Stomach (tissue), 9 donors: ENCODE measurements around the gene RPS27A. TPM values are rescaled to one million over a fixed set of nuclear protein-coding genes. Genes with fewer than 3 reads are reported as not detected.

Experiments
- DNase-seq, 2 donors: peaks; one replicate each; pipeline versions ENCODE4 v3.0.0 to v3.0.0-alpha.2; 2013 to 2019
- H3K27ac ChIP-seq, 5 donors: fragments of 200-600 bp in 4 of 5; sonication (generic) in 4 of 5; one replicate each; pipeline ENCODE4 v1.5.1; 2013 to 2019; ENCODE audit warnings: mild to moderate bottlenecking in 1 of 5, moderate library complexity in 1 of 5
- H3K27me3 ChIP-seq, 3 donors: fragments of 200-600 bp; sonication (generic); one replicate each; pipeline ENCODE4 v1.5.1; 2017 to 2019; ENCODE audit warnings: mixed run types in 1 of 3
- H3K36me3 ChIP-seq, 4 donors: fragments of 200-600 bp; sonication (generic); 1 replicate in 3 of 4; 2 replicates in 1 of 4; pipeline ENCODE4 v1.5.1; 2016 to 2019
- H3K4me1 ChIP-seq, 4 donors: fragments of 200-600 bp; sonication (generic); one replicate each; pipeline ENCODE4 v1.5.1; 2016 to 2019
- H3K4me3 ChIP-seq, 4 donors: fragments of 200-600 bp; sonication (generic) in 3 of 4; one replicate each; pipeline ENCODE4 v1.5.1; 2016 to 2019; ENCODE audit warnings: mild to moderate bottlenecking in 1 of 4
- H3K9me3 ChIP-seq, 4 donors: fragments of 200-600 bp; sonication (generic); one replicate each; pipeline ENCODE4 v1.5.1; 2016 to 2019
- EP300 ChIP-seq: sonication (generic); formaldehyde crosslinking; IDR thresholded peaks from one replicate; pipeline ENCODE4 v1.6.1; 2017; ENCODE audit warnings: antibody characterized with exemption
- POLR2A ChIP-seq, 4 donors: fragments of 450-650 bp; IDR thresholded peaks; one replicate each; pipeline ENCODE4 v1.6.1; 2016; ENCODE audit warnings: antibody characterized with exemption in 4 of 4, control low read depth in 2 of 4, mild to moderate bottlenecking in 1 of 4, moderate library complexity in 1 of 4
- POLR2AphosphoS5 ChIP-seq, 3 donors: sonication (generic); formaldehyde crosslinking; IDR thresholded peaks; one replicate each; pipeline ENCODE4 v1.6.1; 2016; ENCODE audit warnings: antibody characterized with exemption in 3 of 3
- WGBS, 5 donors: extraction: QIAGEN DNeasy Blood & Tissue Kit in 3 of 5; methylation state at CpG; one replicate each; pipeline versions ENCODE4 v1.1.5 to v1.1.7; 2013 to 2018; 5-methylcytosine and 5-hydroxymethylcytosine counted together
- intact Hi-C: fragments of 100-400 bp; cut with DNase I; formaldehyde crosslinking; loops from one replicate; pipeline ENCODE4 v1.15.1; 2023; ENCODE audit warnings: low total_unique reads
- polyA plus RNA-seq, 3 donors: library from polyadenylated mRNA; stranded (reverse); fragments of 200-250 nt; gene quantifications; one replicate each; pipeline ENCODE4 v1.2.3, GENCODE V29; 2013
- total RNA-seq, 5 donors: library from RNA; depleted of rRNA; stranded (reverse); fragments of >200 nt; gene quantifications; one replicate each; pipeline versions ENCODE4 v1.1.0 to v1.2.3, GENCODE V29; 2014 to 2016
- TF ChIP-seq, protein P1 (sequence below), 7 experiments: fragments of 450-650 bp in 4 of 7; fragments of 200-600 bp in 3 of 7; sonication (generic) in 3 of 7; IDR thresholded peaks; one replicate each; pipeline ENCODE4 v1.5.1; 2016 to 2019; ENCODE audit warnings: antibody characterized with exemption in 7 of 7, control low read depth in 2 of 7, mild to moderate bottlenecking in 1 of 7
- donor health status: healthy with polysubstance abuse.
- donor health status: Bipolar disorder and iron deficiency.
- donor health status: healthy.

The RPS27A gene
- total and polyA plus RNA-seq, 8 donors = 319 to 3,642 (median 1,289) TPM

DNA sequence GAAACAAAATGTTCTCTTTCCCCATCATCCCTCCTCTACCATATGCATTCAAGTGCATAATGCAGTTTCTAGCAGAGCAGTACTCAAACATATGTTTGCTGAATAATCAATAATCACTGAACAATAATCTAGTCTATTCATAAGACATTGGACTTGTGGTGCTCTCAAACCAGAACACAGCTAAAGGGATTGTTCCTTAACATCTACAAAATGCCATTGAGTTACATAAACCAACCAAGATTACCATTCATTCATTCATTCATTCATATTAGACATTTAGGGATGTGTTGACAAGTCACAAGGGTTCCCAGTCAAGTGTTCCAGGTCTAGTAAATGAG, 4.3 kb upstream of the RPS27A start:
- TF ChIP-seq EP300 = no peak
- TF ChIP-seq POLR2A (IDR thresholded peaks at IDR 0.05) = no peak
- TF ChIP-seq, protein P1, sequence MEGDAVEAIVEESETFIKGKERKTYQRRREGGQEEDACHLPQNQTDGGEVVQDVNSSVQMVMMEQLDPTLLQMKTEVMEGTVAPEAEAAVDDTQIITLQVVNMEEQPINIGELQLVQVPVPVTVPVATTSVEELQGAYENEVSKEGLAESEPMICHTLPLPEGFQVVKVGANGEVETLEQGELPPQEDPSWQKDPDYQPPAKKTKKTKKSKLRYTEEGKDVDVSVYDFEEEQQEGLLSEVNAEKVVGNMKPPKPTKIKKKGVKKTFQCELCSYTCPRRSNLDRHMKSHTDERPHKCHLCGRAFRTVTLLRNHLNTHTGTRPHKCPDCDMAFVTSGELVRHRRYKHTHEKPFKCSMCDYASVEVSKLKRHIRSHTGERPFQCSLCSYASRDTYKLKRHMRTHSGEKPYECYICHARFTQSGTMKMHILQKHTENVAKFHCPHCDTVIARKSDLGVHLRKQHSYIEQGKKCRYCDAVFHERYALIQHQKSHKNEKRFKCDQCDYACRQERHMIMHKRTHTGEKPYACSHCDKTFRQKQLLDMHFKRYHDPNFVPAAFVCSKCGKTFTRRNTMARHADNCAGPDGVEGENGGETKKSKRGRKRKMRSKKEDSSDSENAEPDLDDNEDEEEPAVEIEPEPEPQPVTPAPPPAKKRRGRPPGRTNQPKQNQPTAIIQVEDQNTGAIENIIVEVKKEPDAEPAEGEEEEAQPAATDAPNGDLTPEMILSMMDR (IDR thresholded peaks at IDR 0.05) = no peak
- TF ChIP-seq POLR2AphosphoS5 (IDR thresholded peaks at IDR 0.05) = no peak
- H3K27ac ChIP-seq = peak overlapping the region in 3 of 5 donors; percentile 2 to 63 (median 3)
- intact Hi-C loops = no loop called here
- no peaks in the 10 kb centered on the region for H3K9me3 ChIP-seq
- DNase-seq = no peak
- no peak overlapping the region for H3K4me3 ChIP-seq
- peaks cover 0 to 5% (median 0%) of the 10 kb centered on the region in 4 donors for H3K36me3 ChIP-seq
- no peaks in the 10 kb centered on the region for H3K27me3 ChIP-seq
- H3K4me1 ChIP-seq = peaks cover under 1 to 42% (median 25%) of the 10 kb centered on the region in 4 donors

DNA sequence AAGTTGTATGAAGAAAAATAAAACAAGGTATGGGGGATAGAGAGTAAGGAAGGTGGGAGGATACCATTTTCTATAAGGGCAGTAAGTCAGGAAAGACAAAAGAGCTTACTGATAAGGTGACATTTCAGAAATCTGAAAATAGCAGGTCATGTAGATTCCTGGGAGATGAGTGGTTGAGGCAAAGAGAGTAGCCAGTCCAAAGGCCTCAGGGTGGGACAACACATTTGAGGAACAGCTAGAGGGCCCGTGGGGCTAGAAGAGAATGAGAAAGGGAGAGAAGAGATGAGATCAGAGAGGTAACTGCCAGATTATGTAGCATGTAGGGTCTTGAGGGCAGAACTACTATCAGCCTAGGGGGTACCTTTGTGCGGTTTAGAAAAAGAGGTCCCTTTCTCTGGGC, 3.3 kb upstream of the RPS27A start:
- intact Hi-C loops = no loop called here

GRCh38 chr2:55230551-55230950, 1.9 kb upstream of the RPS27A start:
- intact Hi-C loops = no loop called here
- no peak for DNase-seq
- Histone ChIP-seq H3K27ac (no peak overlapping the region), H3K4me3 (no peak overlapping the region), H3K4me1 (peaks cover 17 to 58% (median 40%) of the 10 kb centered on the region in 4 donors), H3K27me3 (no peaks in the 10 kb centered on the region), H3K36me3 (peaks cover 19 to 27% (median 20%) of the 10 kb centered on the region in 4 donors), H3K9me3 (no peaks in the 10 kb centered on the region)
- WGBS, 5 donors = 92 to 97% (median 97%) methylated on average over 3 of the region's 3 CpGs
- TF ChIP-seq EP300 (no peak), POLR2A (IDR thresholded peaks at IDR 0.05) (no peak), POLR2AphosphoS5 (IDR thresholded peaks at IDR 0.05) (no peak)
- TF ChIP-seq, protein P1 (IDR thresholded peaks at IDR 0.05) = no peak

More for the DNA sequence above, 3.3 kb upstream of the RPS27A start:
- Histone ChIP-seq H3K27me3 (no peaks in the 10 kb centered on the region), H3K9me3 (no peaks in the 10 kb centered on the region), H3K4me1 (peaks cover 11 to 52% (median 33%) of the 10 kb centered on the region in 4 donors), H3K4me3 (no peak overlapping the region), H3K27ac (no peak overlapping the region), H3K36me3 (peaks cover 5 to 14% (median 7%) of the 10 kb centered on the region in 4 donors)
- DNase-seq = no peak
- 83 to 94% (median 90%) methylated on average over 2 of the region's 2 CpGs for WGBS, 5 donors
- TF ChIP-seq POLR2A (IDR thresholded peaks at IDR 0.05) (no peak), POLR2AphosphoS5 (IDR thresholded peaks at IDR 0.05) (no peak)
- TF ChIP-seq, protein P1 (IDR thresholded peaks at IDR 0.05) = no peak

DNA sequence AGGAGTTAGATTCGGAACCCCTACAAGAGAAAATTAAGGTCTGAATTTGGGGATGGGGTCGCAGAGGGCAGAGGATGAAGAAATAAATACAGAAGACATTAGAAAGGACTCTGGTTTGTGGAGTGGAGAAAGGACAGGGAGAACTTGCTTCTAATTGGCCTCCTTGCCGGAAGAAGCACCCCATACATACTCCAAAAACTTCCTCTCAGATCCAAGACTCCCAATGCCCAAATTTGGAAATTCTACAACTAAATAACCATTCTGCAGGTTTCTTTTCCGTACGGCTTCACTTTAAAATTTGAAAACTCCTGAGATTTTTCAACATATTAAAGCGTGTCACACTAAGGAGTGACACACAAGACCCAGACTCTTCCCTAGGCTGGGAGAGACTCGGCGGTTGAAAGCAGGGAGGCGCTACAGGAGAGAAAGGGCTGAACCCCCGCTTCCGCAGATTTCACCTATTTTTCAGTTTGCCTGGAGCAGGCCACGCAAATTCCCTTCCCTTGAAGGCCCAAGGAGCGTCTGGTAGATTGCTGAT, 873 bp upstream of the RPS27A start:
- Histone ChIP-seq H3K27me3 (no peaks in the 10 kb centered on the region), H3K36me3 (peaks cover 22 to 38% (median 31%) of the 10 kb centered on the region in 4 donors), H3K4me3 (peak overlapping the region; percentile 75 to 92 (median 83)), H3K4me1 (peaks cover 17 to 59% (median 39%) of the 10 kb centered on the region in 4 donors), H3K27ac (peak overlapping the region; percentile 77 to 98 (median 94)), H3K9me3 (no peaks in the 10 kb centered on the region)
- intact Hi-C loops = no loop called here
- 2 to 7% (median 5%) methylated on average over 13 of the region's 13 CpGs for WGBS, 5 donors
- no peak for DNase-seq
- TF ChIP-seq POLR2A (IDR thresholded peaks at IDR 0.05) (no peak), POLR2AphosphoS5 (IDR thresholded peaks at IDR 0.05) (no peak), EP300 (no peak)
- TF ChIP-seq, protein P1 (IDR thresholded peaks at IDR 0.05) = no peak
